IgD-negative memory B cell (primary cell): ENCODE measurements around the gene NMBR. TPM values are rescaled to one million over a fixed set of nuclear protein-coding genes. Genes with fewer than 3 reads are reported as not detected.

Experiments
- polyA plus RNA-seq: library from polyadenylated mRNA; unstranded; fragments of 300-500 nt; fragmentation: Illumina TruSeq; gene quantifications from one replicate; pipeline ENCODE4 v1.2.3, GENCODE V29; 2021

The NMBR gene
- polyA plus RNA-seq, 1 donor from 2014 or later = not detected

Other genes starting within 250 kb of the NMBR start
- not detected for gene GJE1, start 14.2 kb downstream of the NMBR start, polyA plus RNA-seq
- gene VTA1, start 141 bp upstream of the NMBR start, polyA plus RNA-seq = 60.2 TPM
- not detected for gene ADGRG6, start 154.9 kb upstream of the NMBR start, polyA plus RNA-seq